ENCODE results near the gene HMOX1.

HMOX1 gene

GRCh38 chr22:35379146-35379993 is 1.5 kb upstream of the HMOX1 start:
- peaks cover 6 to 58% (median 43%) of the 10 kb centered on the region in 4 experiments for H3K4me1 ChIP-seq (ENCODE audit: control extremely low read depth in 1 of 4, control insufficient read depth in 4 of 4, insufficient read depth in 4 of 4, low read length in 3 of 4)
- ChIA-PET POLR2A (no interaction called here), CTCF (interaction anchor here (0.7 to 1.2 kb wide), 2 partner anchors 23 to 417 kb away, joined by 3 to 6 read pairs; no protein-coding TSS in a partner anchor)
- no peak overlapping the region for H3K4me3 ChIP-seq (ENCODE audit: control insufficient read depth in 1 of 7, extremely low read depth in 1 of 7, insufficient read depth in 4 of 7, low read depth in 2 of 7, low read length in 6 of 7)
- H3K27me3 ChIP-seq (replicated peaks in 2 of 5; ENCODE audit: control insufficient read depth in 4 of 5, insufficient read depth in 5 of 5, low read length in 4 of 5) = peaks cover 0 to 17% (median 0%) of the 10 kb centered on the region in 5 experiments
- no peaks in the 10 kb centered on the region for H3K36me3 ChIP-seq (ENCODE audit: control insufficient read depth in 4 of 4, insufficient read depth in 4 of 4, low read length in 3 of 4)
- no peak overlapping the region for H3K27ac ChIP-seq (ENCODE audit: insufficient read depth in 1 of 2, low read depth in 1 of 2, low read length in 2 of 2, poor library complexity in 1 of 2, severe bottlenecking in 2 of 2)
- no peaks in the 10 kb centered on the region for H3K9me3 ChIP-seq (ENCODE audit: control extremely low read depth in 1 of 5, control insufficient read depth in 4 of 5, insufficient read depth in 2 of 5, low read depth in 1 of 5, low read length in 4 of 5)
- DNase-seq = no peak
- 98% methylated on average over 5 of the region's 10 CpGs for WGBS (ENCODE audit: insufficient coverage)

- DNase-seq = no peak
- 96% methylated on average over 6 of the region's 6 CpGs for WGBS (ENCODE audit: insufficient coverage)
- Histone ChIP-seq H3K27ac (ENCODE audit: insufficient read depth in 1 of 2, low read depth in 1 of 2, low read length in 2 of 2, poor library complexity in 1 of 2, severe bottlenecking in 2 of 2) (no peak overlapping the region), H3K4me1 (ENCODE audit: control extremely low read depth in 1 of 4, control insufficient read depth in 4 of 4, insufficient read depth in 4 of 4, low read length in 3 of 4) (peaks cover 6 to 52% (median 41%) of the 10 kb centered on the region in 4 experiments), H3K36me3 (ENCODE audit: control insufficient read depth in 4 of 4, insufficient read depth in 4 of 4, low read length in 3 of 4) (no peaks in the 10 kb centered on the region), H3K4me3 (ENCODE audit: control insufficient read depth in 1 of 7, extremely low read depth in 1 of 7, insufficient read depth in 4 of 7, low read depth in 2 of 7, low read length in 6 of 7) (no peak overlapping the region), H3K27me3 (replicated peaks in 2 of 5; ENCODE audit: control insufficient read depth in 4 of 5, insufficient read depth in 5 of 5, low read length in 4 of 5) (peaks cover 0 to 17% (median 0%) of the 10 kb centered on the region in 5 experiments), H3K9me3 (ENCODE audit: control extremely low read depth in 1 of 5, control insufficient read depth in 4 of 5, insufficient read depth in 2 of 5, low read depth in 1 of 5, low read length in 4 of 5) (no peaks in the 10 kb centered on the region)
- CTCF ChIA-PET = interaction anchor here (0.7 to 2.1 kb wide), 4 partner anchors 9 to 416 kb away, joined by 3 to 6 read pairs (median 4); no protein-coding TSS in a partner anchor
- POLR2A ChIA-PET = no interaction called here
Observed at GRCh38 chr22:35380013-35380412, 883 bp upstream of the HMOX1 start.

GRCh38 chr22:35381424-35382009 is 621 bp downstream of the HMOX1 start:
- no peak overlapping the region for H3K27ac ChIP-seq (ENCODE audit: insufficient read depth in 1 of 2, low read depth in 1 of 2, low read length in 2 of 2, poor library complexity in 1 of 2, severe bottlenecking in 2 of 2)
- no peaks in the 10 kb centered on the region for H3K9me3 ChIP-seq (ENCODE audit: control extremely low read depth in 1 of 5, control insufficient read depth in 4 of 5, insufficient read depth in 2 of 5, low read depth in 1 of 5, low read length in 4 of 5)
- H3K27me3 ChIP-seq (replicated peaks in 2 of 5; ENCODE audit: control insufficient read depth in 4 of 5, insufficient read depth in 5 of 5, low read length in 4 of 5) = peaks cover 0 to 17% (median 0%) of the 10 kb centered on the region in 5 experiments
- WGBS (ENCODE audit: insufficient coverage) = 92% methylated on average over 4 of the region's 5 CpGs
- peak overlapping the region in 6 of 7 experiments; percentile 30 to 72 (median 59) for H3K4me3 ChIP-seq (ENCODE audit: control insufficient read depth in 1 of 7, extremely low read depth in 1 of 7, insufficient read depth in 4 of 7, low read depth in 2 of 7, low read length in 6 of 7)
- H3K4me1 ChIP-seq (ENCODE audit: control extremely low read depth in 1 of 4, control insufficient read depth in 4 of 4, insufficient read depth in 4 of 4, low read length in 3 of 4) = peaks cover 4 to 37% (median 26%) of the 10 kb centered on the region in 4 experiments
- ChIA-PET POLR2A (no interaction called here), CTCF (interaction anchor here (0.6 to 2.1 kb wide), 4 partner anchors 9 to 30 kb away, joined by 3 to 6 read pairs (median 4); no protein-coding TSS in a partner anchor)
- no peaks in the 10 kb centered on the region for H3K36me3 ChIP-seq (ENCODE audit: control insufficient read depth in 4 of 4, insufficient read depth in 4 of 4, low read length in 3 of 4)
- DNase-seq = no peak

GRCh38 chr22:35383679-35384071 is 2.8 kb downstream of the HMOX1 start:
- CTCF ChIA-PET = no interaction called here
- Histone ChIP-seq H3K9me3 (ENCODE audit: control extremely low read depth in 1 of 5, control insufficient read depth in 4 of 5, insufficient read depth in 2 of 5, low read depth in 1 of 5, low read length in 4 of 5) (no peaks in the 10 kb centered on the region), H3K27ac (ENCODE audit: insufficient read depth in 1 of 2, low read depth in 1 of 2, low read length in 2 of 2, poor library complexity in 1 of 2, severe bottlenecking in 2 of 2) (no peak overlapping the region), H3K27me3 (replicated peaks in 2 of 5; ENCODE audit: control insufficient read depth in 4 of 5, insufficient read depth in 5 of 5, low read length in 4 of 5) (peaks cover 0 to 17% (median 0%) of the 10 kb centered on the region in 5 experiments), H3K4me1 (ENCODE audit: control extremely low read depth in 1 of 4, control insufficient read depth in 4 of 4, insufficient read depth in 4 of 4, low read length in 3 of 4) (peaks cover 0 to 16% (median 10%) of the 10 kb centered on the region in 4 experiments), H3K4me3 (ENCODE audit: control insufficient read depth in 1 of 7, extremely low read depth in 1 of 7, insufficient read depth in 4 of 7, low read depth in 2 of 7, low read length in 6 of 7) (no peak overlapping the region), H3K36me3 (ENCODE audit: control insufficient read depth in 4 of 4, insufficient read depth in 4 of 4, low read length in 3 of 4) (no peaks in the 10 kb centered on the region)
- POLR2A ChIA-PET = no interaction called here
- DNase-seq = no peak
- WGBS (ENCODE audit: insufficient coverage) = 80% methylated on average over 1 of the region's 3 CpGs

- Histone ChIP-seq H3K36me3 (ENCODE audit: control insufficient read depth in 4 of 4, insufficient read depth in 4 of 4, low read length in 3 of 4) (no peaks in the 10 kb centered on the region), H3K9me3 (ENCODE audit: control extremely low read depth in 1 of 5, control insufficient read depth in 4 of 5, insufficient read depth in 2 of 5, low read depth in 1 of 5, low read length in 4 of 5) (no peaks in the 10 kb centered on the region), H3K27me3 (replicated peaks in 2 of 5; ENCODE audit: control insufficient read depth in 4 of 5, insufficient read depth in 5 of 5, low read length in 4 of 5) (peaks cover 0 to 17% (median 0%) of the 10 kb centered on the region in 5 experiments), H3K27ac (ENCODE audit: insufficient read depth in 1 of 2, low read depth in 1 of 2, low read length in 2 of 2, poor library complexity in 1 of 2, severe bottlenecking in 2 of 2) (no peak overlapping the region), H3K4me3 (ENCODE audit: control insufficient read depth in 1 of 7, extremely low read depth in 1 of 7, insufficient read depth in 4 of 7, low read depth in 2 of 7, low read length in 6 of 7) (no peak overlapping the region), H3K4me1 (ENCODE audit: control extremely low read depth in 1 of 4, control insufficient read depth in 4 of 4, insufficient read depth in 4 of 4, low read length in 3 of 4) (peaks cover 0 to 16% (median 10%) of the 10 kb centered on the region in 4 experiments)
- POLR2A ChIA-PET = no interaction called here
- DNase-seq = no peak
- WGBS (ENCODE audit: insufficient coverage) = 83% methylated on average over 2 of the region's 4 CpGs
- CTCF ChIA-PET = interaction anchor here (1.5 to 1.6 kb wide), 2 partner anchors 12 to 17 kb away, joined by 5 to 7 read pairs; no protein-coding TSS in a partner anchor
Observed at GRCh38 chr22:35384527-35384926, 3.6 kb downstream of the HMOX1 start.

- Histone ChIP-seq H3K36me3 (ENCODE audit: control insufficient read depth in 4 of 4, insufficient read depth in 4 of 4, low read length in 3 of 4) (no peaks in the 10 kb centered on the region), H3K4me1 (ENCODE audit: control extremely low read depth in 1 of 4, control insufficient read depth in 4 of 4, insufficient read depth in 4 of 4, low read length in 3 of 4) (peaks cover 0 to 15% (median 10%) of the 10 kb centered on the region in 4 experiments), H3K4me3 (ENCODE audit: control insufficient read depth in 1 of 7, extremely low read depth in 1 of 7, insufficient read depth in 4 of 7, low read depth in 2 of 7, low read length in 6 of 7) (no peak overlapping the region), H3K9me3 (ENCODE audit: control extremely low read depth in 1 of 5, control insufficient read depth in 4 of 5, insufficient read depth in 2 of 5, low read depth in 1 of 5, low read length in 4 of 5) (no peaks in the 10 kb centered on the region), H3K27me3 (replicated peaks in 2 of 5; ENCODE audit: control insufficient read depth in 4 of 5, insufficient read depth in 5 of 5, low read length in 4 of 5) (peaks cover 0 to 17% (median 0%) of the 10 kb centered on the region in 5 experiments), H3K27ac (ENCODE audit: insufficient read depth in 1 of 2, low read depth in 1 of 2, low read length in 2 of 2, poor library complexity in 1 of 2, severe bottlenecking in 2 of 2) (no peak overlapping the region)
- ChIA-PET CTCF (interaction anchor here (1.5 to 1.6 kb wide), 2 partner anchors 11 to 16 kb away, joined by 5 to 7 read pairs; no protein-coding TSS in a partner anchor), POLR2A (no interaction called here)
- whole genome bisulfite sequencing (ENCODE audit: insufficient coverage) = 98% methylated on average over 5 of the region's 6 CpGs
- no peak for DNase-seq
Observed at GRCh38 chr22:35384975-35385588, 4.2 kb downstream of the HMOX1 start.
